Inferior parietal cortex (tissue), 1 donor: ENCODE results near the gene RUNDC3A.
A peak's percentile ranks its signal among the peaks of the same experiment; 100 is the strongest.

Experiments
- DNase-seq: peaks from one replicate; pipeline ENCODE4 v3.0.0-alpha.2; 2016; ENCODE audit errors: extremely low spot score

The RUNDC3A gene

DNA sequence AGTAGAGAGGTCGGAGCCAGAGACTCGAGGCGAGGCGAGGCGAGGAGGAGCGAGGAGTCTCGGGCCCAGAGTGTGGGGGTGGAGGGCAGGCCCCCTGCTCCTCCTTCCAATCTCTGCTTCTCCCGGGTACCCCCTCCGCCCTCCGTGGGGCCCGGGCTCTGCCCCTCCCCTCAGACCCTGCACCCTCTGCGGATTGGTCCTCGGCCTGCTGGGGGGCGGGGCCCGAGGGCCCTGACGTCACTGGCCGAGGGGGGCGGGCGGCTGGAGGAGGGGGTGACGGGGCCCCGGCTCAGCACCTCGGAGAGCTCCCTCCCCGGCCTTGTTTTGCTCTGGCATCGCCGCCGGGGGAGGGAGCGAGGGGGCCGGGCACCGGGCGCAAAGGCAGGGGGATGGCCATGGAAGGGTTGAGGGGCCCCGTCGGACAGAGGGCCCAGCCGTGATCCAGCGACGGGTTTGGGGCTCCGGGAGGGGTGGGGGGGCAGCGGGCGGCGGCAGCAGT, at the start of gene RUNDC3A:
TSS of gene RUNDC3A (plus strand) at position 282 of the 499 bp plus-strand sequence. CDS start 232 bp downstream, outside the sequence.
- peak; percentile 83 for DNase-seq

DNA sequence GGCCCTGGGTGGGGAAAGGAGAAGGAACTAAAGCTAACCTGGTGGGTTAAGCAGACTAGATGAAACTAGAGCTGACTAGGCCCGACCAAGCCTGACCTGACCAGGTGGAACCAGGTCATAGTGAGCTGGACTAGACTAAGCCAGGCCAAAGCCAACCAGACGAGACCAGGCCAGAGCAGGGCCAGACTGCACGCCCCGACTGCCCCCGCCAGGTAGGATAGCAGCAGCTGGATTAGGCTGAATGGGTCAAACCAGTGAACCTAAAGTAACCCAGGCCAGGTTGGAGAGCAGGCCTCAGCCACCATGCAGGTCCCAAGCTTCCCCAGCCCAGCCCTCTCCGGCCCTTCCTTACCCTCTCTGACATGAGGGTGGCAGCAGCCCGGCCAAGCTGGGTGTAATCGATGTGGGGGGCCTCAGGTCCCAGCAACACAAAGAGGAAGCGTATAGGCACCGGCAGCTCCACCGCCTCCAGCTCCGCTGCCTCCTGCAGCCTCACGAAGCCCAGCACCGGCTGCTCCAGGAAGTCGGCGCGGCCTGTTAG, 49.5 kb upstream of the RUNDC3A start:
- no peak for DNase-seq

DNA sequence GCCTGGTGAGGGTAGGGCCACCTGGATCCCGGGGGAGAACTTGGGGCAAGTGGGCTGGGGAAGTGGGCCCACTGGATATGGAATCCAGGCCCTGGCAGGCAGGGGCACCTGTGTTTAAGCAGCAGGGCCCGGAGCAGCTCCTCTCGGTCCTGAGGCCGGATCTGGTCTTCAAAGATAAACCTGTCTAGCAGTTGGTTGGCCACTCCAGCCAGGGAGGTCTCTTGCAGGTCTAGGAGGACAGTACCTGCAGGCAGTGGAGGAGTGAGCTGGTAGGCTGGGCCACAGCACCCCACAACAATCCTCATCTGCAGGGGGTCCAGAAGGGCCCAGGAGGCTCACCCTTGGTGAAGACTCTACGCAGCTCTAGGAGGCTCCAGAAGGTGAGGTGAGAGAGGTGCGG, 48.1 kb upstream of the RUNDC3A start:
- no peak for DNase-seq

DNA sequence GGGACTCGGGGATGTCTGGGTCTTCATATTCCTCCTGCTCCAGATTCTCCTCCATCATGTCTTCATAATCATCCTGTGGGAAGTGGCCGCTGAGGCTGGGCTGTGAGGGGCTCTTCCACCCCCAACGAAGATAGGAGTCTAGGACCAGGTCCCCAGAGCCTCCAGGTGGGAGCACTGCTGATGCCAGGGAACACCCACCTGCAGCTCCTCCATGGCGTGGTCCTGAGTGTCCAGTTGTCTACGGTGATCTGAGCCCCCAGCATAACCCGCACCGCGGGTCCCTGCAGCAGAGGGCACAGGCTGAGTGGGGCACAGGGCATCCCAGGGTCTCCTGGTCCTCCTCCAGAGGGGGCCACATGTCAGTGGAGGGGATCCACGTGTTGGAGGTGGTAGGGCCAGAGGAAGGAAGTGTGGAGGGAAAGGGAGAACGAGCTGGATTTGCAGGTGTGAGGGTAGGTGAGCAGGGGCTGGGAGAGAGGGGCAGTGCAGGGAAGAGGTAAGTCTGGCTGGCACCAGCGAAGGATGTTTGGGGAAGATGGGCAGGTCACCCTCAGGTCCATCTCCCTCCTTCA, 45.7 kb upstream of the RUNDC3A start:
- no peak for DNase-seq

DNA sequence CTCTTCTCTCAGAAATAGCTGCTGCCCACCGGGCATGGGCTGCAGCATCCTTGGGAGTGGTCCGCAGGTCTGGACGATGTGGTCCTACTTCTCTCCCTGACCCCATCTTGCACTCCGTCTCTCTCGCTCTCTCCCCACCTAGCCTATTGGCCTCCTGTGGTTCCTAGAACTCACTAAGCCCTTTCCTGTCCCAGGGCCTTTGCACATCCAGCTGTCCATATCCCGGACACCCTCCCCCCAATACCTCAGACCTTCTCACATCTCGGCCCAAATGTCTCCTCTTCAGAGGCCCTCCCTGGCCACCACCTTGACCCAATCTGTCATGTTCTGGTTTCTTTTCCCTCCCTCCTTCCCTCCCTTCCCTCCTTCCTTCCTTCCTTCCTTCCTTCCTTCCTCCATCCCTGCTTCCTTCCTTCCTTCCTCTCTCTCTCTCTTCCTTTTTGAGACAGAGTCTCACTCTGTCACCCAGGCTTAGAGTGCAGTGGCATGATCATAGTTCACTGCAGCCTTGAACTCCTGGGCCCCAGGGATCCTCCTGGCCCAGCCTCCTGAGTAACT, 45.0 kb upstream of the RUNDC3A start:
- DNase-seq = no peak

DNA sequence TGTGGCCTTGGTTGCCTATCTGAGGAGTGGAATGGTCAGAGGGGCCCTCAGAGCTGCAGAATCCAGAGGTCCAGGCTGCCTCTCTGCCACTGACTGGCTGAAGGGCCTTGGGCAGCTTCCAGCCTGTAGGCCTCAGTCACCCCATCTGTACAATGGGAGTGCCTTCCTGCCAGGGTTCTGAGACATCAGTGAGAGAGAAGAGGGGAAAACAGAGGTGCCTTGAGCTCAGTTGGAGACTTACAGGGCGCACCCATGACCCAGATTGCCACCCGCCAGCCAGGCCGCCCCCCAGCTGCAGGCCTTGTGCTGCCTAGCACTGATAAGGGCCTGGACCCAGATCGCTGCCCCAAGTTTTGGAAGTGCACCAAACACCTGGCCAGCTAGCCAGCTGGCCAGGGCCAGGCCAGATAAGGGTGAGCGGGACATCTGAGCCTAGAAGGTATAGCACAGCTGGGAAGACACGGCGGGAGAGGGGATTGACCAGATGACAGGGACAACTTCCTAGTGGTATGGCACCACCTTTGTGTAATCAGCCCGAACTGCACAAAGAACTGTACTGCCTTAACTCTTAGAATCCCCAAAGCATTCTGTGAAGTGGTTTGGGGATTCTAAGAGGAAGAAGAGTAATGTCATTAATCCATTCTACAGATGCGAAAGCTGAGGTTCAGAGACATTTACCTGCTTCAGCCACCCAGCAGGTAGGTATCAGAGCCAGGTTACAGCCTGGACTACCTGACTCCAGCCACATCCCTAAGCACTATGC, 41.8 kb upstream of the RUNDC3A start:
- peak; percentile 7 for DNase-seq

DNA sequence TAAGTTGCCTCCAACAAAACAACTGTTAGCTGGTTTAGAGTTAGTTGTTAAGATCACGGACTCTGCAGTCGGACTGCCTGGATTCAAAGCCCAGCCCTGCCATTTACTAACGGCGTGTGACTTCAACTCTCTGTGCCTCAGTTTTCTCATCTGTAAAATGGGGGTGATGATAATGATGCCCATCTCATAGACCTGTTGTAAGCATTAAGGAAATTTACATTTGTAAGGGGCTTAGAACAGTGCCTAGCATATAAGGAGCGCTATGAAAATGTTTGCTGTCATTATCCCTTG, 41.3 kb upstream of the RUNDC3A start:
- no peak for DNase-seq

DNA sequence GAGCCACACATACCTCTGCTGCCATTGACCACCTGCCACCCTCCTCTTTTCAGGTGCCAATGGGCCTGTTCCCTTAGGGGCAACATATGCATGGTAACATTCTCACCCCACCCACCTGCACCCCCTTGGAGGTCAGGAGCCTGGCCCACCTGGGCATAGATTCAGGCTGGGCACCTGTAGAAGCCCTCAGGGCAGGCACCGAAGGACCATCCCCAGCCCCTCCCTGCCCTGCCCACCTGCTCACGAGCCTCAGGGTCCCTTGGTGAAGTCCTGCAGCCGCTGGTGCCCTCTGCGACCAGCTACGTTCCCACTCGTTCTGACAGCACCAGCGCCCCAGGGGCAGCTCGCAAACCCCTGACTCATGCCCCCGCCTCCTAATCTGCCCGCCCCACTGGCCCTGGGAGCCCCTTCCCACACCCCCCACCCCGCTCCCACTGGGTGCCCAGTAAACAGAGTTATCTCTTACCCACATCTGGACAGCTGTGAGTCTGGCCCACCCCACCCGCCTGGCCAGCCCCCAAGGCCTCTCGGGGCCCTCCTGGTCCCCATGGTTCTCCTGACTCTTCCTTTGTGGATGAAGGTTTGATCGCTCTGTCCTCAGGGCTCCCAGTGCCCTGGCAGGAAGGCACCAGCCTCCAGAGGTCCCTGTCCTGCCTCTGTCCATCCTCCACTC, 40.4 kb upstream of the RUNDC3A start, which contains the start of gene SLC4A1:
TSS of gene SLC4A1 (minus strand) at position 318 of the 673 bp plus-strand sequence. CDS start 5,269 bp downstream, outside the sequence.
- no peak for DNase-seq

DNA sequence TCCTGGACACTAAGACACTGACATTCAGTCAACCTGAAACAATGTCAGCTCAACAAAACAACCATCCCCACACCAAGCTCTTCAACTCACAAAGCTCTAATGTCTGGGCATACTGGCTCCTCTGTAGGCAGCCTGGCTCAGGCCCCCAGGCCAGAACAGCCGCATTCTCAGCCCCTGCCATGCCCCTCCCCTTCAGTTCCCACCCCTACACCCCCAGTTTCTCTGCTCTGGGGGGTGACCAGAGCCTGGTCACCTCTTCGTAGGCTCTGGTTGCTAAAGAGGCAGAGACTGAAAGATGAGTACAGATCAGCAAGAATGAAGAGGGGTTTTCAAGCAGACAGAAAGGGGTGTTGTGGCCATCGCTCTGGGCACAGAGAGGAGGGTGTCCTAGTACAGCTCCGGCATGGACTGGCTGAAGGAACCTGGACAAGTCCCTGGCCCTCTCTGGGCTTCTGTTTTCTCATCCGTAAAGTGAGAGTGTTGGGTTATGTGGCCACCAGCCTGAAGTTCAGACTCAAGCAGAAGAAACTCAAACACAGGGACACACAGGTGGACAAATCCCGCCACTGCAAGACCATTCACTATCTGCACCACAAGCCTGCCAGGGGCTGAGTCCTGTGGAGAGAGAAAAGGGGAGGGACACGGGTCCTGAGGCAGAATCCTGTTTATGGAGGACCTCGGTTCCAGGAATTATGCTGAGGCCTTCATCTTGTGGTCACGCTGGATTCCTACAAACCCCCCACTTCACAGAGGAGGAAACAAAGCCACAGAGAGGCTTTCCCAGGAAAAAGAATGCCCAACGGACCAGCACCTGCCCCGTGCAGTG, 39.5 kb upstream of the RUNDC3A start:
- no peak for DNase-seq

DNA sequence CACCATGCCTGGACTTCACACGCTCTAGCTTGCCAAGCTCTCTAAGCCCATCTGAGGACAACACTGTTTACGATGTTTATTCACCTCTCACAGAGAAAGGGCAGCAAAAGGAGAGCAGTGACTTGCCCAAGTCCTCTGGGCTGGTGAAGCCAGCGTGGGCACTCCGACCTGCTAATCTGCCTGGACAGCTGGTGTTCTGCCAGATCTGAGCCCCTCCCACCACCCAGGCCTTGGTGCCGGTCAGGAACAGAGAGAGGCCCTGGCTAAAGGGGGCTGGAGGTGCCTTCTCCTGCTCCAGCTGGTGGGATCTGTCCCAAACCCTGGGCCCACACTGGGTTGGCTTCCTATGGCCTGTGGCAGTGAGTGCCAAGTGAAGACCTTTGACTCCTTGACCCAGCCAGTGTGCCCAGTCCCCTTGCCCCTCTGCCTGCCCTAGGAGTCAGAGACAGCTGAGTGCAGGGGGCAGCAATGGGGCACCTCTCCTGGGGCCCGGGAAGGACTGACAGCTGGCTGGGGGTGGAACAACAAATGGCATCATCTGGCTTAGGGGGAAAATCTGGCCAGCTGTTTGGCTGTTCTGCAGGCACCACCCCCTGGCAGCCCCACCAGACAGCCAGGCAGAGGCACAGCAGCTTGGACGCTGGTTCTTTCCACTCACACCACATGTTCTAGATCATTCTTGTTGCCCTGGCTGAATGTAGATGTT, 38.7 kb upstream of the RUNDC3A start:
- DNase-seq = no peak

DNA sequence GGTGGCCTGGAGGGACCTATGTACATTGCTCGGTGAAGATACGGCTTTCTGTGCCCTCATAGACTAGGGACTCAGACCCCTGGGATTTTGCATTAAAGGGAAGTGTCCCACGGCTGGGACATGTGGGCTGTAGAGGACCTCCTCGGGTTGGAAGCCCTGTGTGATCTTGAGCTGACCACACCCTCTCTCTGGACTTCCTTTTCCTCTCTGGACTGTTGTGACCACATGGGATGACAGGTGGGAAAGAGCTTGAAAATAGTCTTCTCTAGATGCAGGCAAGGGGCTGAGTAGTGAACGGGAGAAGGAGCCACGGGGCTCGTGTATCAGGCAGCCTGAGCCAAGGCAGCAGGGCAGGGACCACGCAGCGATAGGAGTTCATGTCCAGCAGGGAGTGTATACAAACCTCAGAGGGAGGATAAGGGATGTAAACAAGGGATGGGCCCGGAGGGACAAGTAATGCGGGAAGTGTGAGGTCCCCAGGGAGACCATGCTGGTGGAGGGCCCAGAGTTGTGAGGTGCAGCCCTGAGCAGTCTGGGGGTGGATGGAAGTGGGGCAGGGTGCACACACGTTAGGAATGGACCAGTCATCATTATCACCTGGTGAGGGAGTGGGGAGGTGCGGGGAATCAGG, 36.0 kb upstream of the RUNDC3A start:
- no peak for DNase-seq

DNA sequence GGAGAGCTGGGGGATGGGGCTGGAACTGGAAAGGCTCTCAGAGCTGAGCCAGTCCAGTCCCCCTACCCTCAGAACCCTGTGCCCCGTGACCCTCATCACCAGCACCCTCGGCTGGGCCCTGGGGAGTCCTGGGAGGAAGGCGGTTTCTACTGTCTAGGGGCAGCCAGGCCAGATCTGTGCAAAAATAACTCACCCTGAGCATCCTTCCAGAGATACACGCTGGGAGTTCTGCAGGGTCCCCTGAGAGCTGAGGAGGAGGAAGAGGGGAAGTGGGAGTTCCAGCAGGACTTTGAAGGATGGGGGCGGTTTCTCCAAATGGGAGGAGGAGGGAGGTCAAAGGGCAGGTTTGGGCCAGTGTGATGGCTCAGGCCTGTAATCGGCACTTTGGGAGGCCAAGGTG, 35.4 kb upstream of the RUNDC3A start:
- DNase-seq = no peak

DNA sequence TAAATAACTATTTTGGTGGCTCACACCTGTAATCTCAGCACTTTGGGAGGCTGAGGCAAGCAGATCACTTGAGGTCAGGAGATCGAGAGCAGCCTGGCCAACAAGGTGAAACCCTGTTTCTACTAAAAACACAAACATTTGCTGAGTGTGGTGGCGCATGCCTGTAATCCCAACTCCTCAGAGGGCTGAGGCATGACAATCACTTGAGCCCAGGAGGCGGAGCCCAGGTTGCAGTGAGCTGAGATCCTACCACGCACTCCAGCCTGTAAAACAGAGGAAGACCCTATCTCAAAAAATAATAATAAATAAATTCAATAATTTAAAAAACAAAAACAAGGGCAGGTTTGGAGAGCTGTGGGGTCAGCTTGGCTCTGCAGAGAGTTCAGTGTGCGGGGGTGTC, 34.8 kb upstream of the RUNDC3A start:
- no peak for DNase-seq

DNA sequence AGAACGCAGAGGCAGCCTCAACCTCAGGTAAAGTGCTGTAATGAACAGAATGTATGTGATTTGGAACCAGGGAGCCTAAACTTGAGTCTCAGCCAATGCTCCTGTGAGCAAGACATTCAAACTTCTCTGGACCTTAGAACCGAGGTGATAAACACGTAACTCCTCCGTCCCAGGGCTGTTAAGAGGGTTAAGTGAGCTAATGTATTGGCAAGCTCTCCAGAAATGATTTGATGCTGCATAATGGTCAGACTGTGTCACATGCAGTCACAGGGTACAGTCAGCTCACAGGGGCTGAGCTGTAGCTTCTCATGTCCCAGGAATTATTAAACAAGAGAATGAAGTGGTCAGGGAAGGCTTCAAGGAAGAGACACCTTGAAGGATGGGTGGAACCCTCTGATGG, 30.4 kb upstream of the RUNDC3A start:
- no peak for DNase-seq

DNA sequence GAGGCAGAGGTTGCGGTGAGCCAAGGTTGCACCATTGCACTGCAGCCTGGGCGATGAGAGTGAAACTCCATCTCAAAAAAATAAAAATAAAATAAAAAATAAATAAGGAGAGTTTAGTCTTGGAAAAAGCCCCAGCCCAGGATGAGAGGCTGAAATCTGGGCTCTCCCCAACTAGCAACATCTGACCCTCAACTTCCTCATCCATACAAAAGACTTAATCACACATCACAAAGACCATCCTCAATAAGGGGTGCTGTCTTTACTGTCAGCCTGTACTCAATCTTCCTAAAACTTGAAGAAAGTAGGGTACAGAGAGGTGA, 29.1 kb upstream of the RUNDC3A start:
- DNase-seq = no peak

DNA sequence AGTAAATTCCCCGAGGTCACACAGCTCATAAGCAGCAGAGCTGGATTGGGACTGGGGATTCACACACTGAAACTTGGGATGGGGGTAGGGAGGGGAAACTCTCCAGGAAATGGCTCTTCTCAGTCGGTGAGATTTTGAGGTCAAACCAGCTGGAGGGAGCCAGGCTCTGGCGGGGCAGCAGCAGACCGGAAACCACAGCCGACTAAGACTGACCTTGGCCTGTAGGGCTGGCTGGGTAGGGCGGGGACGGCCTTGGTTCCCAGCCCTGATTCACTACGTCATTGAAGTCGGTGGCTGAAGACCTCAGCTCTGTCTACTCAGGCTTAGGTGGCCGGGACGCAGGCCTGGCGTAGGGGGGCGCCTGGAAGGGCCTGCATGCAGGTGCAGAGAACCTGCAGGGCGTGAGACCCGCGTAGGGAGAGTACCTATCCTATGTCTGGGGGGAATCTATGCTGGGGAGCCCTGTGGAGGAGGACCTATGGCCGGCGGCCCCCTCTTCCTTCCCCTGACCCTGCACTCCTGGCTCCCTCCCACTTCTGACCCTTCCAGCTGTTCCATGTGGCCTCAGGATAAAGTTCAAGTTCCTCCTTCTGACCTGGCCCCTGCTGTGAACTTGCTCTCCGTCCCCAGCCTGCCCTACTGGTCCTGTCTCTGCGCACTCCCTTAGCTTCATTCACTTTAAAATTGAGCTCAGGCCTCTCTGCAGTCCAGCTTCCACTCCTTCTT, 28.6 kb upstream of the RUNDC3A start:
- DNase-seq = peak; percentile 10

DNA sequence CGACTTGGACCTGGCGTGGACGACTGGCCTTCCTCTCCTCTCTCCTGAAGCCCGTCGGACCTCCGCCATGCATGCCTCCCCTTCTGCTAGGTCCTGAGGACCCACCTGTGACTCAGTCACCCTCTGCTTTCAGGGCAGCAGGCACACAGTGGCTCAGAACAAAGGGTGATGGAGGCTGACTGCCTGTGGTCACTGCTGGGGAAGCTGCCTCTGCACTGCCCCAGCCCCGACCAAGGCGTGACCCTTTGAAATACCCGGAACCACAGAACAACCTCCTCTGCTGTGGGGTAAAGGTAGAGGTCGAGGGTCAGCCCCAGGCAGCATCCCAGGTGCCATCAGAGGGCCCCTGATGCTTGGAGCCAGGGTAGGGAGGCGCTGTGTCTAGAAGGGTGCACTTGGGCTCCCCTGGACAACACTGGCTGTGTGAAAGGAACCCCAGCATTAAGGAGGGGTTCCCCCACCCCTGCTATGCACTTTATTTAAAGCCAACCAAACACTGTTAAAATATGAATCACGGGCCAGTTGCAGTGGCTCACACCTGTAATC, 27.9 kb upstream of the RUNDC3A start:
- no peak for DNase-seq

DNA sequence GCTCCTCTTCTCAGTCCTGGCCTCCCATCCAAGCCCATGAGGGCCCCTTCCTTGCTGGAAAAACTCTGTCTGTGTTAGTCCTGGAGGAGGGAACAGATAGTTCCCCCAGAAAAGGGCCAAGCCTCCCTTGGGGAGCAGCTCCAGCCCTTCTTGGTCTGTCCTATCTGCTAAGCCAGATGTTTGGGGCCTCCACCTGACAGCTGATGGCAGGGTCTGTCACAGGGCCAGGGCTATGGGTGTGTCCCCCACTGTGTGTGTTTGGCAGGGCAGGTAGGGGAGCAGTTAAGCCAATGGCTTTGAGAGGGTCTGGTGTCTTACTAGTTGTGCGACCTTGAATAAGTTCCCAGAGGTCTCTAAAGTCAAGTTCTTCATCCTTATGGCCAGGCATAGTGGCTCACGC, 26.8 kb upstream of the RUNDC3A start:
- no peak for DNase-seq

DNA sequence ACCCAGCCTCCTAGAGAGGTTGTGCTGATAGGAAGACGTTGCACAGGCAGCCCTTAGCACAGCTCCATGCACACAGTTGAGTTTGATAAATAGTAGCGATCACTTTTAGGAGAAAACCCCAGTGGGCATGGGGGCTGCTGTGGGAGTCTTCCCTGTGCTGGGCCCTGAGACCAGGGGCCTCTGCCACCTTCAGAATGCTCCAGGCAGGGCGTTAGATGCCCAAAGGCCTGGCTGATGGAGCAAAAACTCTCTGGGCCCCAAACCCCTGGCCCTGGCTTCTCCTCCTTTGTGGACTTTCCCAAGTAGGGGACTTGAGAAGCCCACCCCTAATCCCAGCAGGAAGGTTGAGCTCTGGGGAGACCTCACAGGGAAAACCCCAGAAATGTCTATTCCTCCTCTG, 26.1 kb upstream of the RUNDC3A start:
- no peak for DNase-seq
